ENCODE results near the gene CADM2.

GRCh38 chr3:85483986-85484385, 525.2 kb downstream of the CADM2 start:
- TF ChIP-seq CTCF (conservative IDR thresholded peaks at IDR 0.05): no peak
- no peak for TF ChIP-seq ZFX (IDR thresholded peaks at IDR 0.05)
